HG03280 (cell line): ENCODE results near the gene KANSL1L.
A peak's percentile ranks its signal among the peaks of the same experiment; 100 is the strongest.

ENCODE experiments used
- ATAC-seq: cut with Tn5 transposase; IDR thresholded peaks from one replicate; pipeline ENCODE4 v1.9.1; 2021; ENCODE audit warnings: mild to moderate bottlenecking, moderate library complexity; ENCODE audit not compliant: unreplicated experiment

The KANSL1L gene

DNA sequence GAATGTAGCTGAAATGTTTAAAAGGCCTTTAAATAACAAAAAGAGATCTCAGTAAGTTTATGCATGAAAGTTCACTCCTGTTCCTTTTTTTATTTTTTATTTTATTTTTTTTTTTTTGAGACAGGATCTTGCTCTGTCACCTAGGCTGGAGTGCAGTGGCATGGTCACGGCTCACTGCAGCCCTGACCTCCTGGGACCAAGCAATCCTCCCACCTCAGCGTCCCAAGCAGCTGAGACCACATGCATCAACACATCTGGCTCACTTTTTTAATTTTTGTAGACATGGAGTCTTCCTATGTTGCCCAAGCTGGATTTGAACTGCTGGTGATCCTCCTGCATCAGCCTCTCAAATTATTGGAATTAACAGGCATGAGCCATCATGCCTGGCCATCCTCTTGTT lies 84.3 kb downstream of the KANSL1L start:
- no peak for ATAC-seq

GRCh38 chr2:210086292-210086691 lies 84.9 kb downstream of the KANSL1L start:
- no peak for ATAC-seq

- peak; percentile 71 for ATAC-seq
These were observed 98.2 kb downstream of the KANSL1L start for GRCh38 chr2:210072922-210073509.

- ATAC-seq: no peak
These were observed 98.7 kb downstream of the KANSL1L start for GRCh38 chr2:210072493-210072892.

- no peak for ATAC-seq
These were observed 107.9 kb downstream of the KANSL1L start for GRCh38 chr2:210063306-210063705.

DNA sequence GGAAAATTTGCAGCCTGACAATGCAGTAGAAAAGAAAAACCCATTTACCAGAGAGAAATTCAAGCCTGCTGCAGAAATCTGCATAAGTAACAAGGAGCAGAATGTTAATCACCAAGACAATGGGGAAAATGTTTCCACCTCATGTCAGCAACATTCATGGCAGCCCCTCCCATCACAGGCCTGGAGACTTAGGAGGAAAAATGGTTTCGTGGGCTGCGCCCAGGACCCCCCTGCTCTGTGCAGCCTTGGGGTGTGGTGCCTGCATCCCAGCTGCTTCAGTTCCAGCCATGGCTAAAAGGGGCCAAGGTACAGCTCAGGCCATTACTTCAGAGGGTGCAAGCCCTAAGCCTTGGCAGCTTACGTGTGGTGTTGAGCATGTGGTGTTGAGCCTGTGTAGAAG lies 115.4 kb downstream of the KANSL1L start:
- no peak for ATAC-seq

DNA sequence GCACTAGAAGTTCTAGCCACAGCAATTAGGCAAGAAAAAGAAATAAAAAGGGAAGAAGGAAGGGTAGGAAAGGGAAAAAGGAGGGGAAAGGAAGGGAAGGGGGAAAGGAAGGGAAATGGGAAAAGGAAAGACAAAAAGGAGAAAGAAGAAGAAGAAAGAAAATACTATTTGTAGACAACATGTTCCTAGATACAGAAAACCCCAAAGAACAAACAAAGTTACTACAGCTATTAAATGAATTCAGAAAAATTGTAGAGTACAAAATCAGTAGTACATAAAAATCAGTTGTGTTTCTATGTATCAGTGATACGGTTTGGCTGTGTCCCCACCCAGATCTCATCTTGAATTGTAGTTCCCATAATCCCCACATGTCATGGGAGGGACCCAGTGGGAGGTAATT lies 116.5 kb downstream of the KANSL1L start:
- ATAC-seq: no peak

DNA sequence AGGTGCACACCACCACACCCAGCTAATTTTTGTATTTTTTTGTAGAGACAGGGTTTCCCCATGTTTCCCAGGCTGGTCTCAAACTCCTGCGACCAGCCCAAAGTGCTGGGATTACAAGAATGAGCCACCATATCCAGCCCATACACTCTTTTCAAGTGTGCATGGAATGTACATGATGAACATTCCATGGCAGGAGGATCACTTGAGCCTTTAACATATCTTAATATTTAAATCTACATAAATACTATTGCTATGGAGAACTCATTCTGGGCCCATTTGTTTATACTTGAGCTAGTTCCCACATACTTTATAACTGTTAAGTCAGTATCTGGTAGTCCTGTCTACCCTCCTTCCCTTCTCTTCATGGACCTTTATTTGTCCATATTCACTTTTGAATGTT lies 120.3 kb downstream of the KANSL1L start:
- ATAC-seq: no peak

DNA sequence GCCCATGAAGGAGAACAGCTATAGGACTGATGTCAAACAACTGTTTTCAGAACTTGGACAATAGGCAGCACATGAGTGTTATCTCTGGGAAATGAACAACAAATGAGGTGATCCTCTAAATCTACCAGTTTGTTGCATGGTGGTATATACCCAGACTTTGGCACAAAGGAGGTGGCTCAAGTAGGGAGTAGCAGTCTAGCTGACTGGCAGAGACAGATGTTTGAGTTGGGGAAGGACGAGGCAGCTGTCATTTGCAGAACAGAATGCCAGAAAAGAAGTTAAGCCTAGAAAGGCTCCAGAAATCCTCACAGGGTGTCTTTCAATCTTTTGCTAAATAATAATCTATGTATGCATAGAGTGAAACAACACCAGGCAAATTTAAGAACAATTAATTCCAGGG lies 121.4 kb downstream of the KANSL1L start:
- ATAC-seq: no peak

GRCh38 chr2:210046851-210047500 lies 124.2 kb downstream of the KANSL1L start:
- ATAC-seq: no peak

- no peak for ATAC-seq
These were observed 133.1 kb downstream of the KANSL1L start for GRCh38 chr2:210038078-210038477.

DNA sequence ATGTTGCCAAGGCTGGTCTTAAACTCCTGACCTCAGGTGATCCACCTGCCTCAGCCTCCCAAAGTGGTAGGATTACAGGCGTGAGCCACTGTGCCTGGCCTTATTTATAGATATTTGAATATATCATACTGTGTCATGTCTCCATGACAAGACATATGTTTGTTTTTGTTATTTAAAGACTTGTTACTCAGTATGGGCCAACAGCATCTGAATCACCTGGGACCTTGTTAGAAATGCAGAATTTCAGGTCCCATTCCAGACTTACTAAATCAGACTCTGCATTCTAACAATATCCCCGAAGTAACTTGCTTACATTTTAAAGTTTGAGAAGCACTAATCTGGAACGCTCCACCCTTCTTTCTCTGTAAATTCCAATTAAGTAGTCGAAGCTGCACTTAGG lies 135.5 kb downstream of the KANSL1L start:
- no peak for ATAC-seq

DNA sequence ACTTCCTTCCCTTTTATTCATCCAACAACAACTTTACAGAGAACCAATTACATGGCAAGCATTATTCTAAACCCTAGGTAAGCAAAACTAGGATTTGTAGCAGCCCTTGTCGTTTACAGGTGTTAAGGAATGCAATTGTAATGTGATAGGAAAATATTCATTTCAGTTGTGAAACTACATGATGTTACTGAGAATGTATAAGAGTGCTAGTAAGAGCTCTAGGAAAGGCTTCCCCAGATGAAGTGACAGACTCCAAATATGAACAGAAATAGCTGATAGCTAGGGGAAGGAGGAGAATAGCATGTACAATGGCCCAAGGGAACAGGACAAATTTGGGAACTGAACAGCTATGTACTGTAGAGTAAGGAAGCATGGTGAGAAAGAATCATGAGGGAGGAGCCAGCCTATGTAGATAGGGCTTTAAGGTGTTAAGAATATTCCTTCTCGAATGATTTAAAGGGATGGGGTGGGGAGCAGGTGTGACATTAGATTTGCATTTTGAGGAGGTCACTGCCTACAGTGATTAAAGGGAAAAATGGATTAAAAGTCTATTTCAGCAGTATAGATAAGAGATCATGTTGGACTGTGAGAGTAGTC lies 137.0 kb downstream of the KANSL1L start:
- ATAC-seq: no peak

- no peak for ATAC-seq
These were observed 143.0 kb downstream of the KANSL1L start for GRCh38 chr2:210028178-210028577.

GRCh38 chr2:210027608-210028007 lies 143.6 kb downstream of the KANSL1L start:
- no peak for ATAC-seq

DNA sequence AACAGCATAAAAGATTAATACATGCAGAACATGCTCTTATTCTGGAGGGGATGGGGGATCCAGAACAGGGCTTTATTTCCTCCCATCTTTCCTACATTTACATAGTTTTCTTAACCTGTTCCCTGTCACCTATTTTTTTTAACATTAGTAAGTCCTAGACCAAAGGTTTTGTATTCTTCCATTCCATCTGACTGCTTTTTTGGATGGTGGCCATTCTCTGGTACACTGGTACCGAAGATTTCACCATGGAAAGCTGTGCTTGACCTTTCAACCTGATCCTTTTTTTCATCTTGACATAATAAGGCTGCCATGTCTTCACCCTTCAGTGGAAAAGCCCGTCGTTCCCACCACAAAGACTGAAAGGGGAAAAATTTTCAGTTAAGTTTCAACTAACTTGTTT lies 148.4 kb downstream of the KANSL1L start:
- ATAC-seq: no peak

DNA sequence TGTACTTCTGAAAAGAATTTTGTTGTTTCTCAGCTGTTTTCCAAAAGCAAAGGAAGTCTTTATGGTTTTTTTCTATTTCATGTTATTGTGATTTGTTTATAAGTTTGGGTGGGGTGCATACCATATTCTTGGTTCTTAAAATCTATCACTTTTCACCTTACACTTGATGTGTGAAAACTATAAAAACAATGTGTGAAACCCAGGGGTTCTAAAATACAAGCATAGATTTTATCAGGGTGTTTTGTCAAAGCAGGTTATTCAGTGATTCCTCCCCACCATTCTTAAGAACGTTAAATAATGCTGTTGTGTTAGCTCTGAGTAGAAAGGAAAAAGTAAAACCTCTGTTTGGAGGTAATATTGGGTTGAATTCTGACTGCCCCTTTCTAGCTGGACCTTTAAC lies 151.1 kb downstream of the KANSL1L start:
- no peak for ATAC-seq

DNA sequence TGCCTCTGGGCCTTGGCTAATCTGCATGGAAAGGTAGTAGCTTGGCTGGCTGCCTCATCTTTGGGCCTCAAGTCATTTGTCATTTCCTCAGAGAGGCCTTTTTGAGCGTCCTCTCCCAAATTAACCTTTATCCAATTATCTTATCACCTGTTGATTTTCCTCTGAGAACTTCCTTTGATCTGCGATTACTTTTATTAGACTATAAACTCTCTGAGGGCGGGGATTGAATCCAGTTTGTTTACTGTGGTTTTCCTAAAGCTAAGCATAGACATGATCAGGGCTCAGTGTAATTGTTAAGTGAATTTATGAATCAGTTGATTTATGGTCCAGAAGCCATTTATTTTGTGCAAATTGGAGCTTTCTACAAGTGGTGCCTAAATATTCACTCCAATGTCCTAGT lies 161.3 kb downstream of the KANSL1L start:
- no peak for ATAC-seq

DNA sequence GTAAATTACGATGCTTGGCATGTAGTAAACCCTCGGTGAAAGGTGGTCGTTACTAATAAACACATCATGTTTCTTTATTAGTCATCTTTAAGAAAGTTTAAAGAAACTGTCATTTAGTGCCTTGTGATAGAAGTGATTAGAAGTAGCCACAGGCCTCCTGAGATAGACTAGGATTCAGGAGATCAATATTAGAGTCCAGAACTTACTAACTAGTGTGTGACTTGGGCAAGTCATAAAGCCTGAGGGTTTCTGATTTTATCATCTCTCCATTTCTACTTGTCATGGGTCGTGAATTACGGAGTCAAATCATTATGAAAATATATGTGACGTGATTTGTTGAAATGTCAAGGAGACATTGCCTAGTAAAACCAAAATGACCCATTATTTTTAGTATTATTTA lies 162.1 kb downstream of the KANSL1L start:
- ATAC-seq: no peak

- ATAC-seq: no peak
These were observed 163.3 kb downstream of the KANSL1L start for GRCh38 chr2:210007895-210008294.

GRCh38 chr2:210004881-210005280 lies 166.3 kb downstream of the KANSL1L start:
- ATAC-seq: no peak

DNA sequence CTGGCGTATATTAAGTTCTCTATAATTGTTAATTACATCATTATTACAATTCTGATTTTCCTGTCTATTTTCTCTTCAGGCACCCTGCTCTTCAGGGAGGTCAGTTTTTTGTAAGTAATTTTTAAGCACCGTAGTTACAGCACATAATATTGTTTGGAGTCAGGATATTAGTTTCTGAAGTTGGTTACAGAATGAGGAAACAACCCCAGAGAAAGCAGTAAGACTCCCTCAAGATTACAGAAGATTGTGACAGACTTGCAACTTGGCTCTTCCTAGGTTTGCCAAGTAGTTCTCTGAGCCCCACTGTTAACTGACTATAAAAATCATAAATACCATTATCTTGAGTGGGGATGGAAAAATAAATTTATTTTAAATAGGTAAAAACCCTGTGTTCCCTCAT lies 167.8 kb downstream of the KANSL1L start:
- ATAC-seq: no peak
